Transverse colon (tissue), 4 donors: ENCODE results near the gene LRBA.

ENCODE experiments used
- CTCF ChIP-seq, 5 experiments: fragments of 200-600 bp in 3 of 5; fragments of 450-650 bp in 2 of 5; sonication (generic) in 3 of 5; IDR thresholded peaks; 1 replicate in 2 of 5; 2 replicates in 3 of 5; pipeline ENCODE4 v1.5.1; 2016 to 2017; ENCODE audit warnings: antibody characterized with exemption in 5 of 5, inconsistent platforms in 3 of 5, mild to moderate bottlenecking in 2 of 5, moderate library complexity in 1 of 5
- EP300 ChIP-seq: sonication (generic); formaldehyde crosslinking; IDR thresholded peaks from one replicate; pipeline ENCODE4 v1.6.1; 2017; ENCODE audit warnings: antibody characterized with exemption, low read depth
- POLR2A ChIP-seq: fragments of 450-650 bp; IDR thresholded peaks from one replicate; pipeline ENCODE4 v1.6.1; 2016; ENCODE audit warnings: antibody characterized with exemption, mild to moderate bottlenecking, moderate library complexity
- POLR2AphosphoS5 ChIP-seq, 3 donors: sonication (generic); formaldehyde crosslinking; IDR thresholded peaks; one replicate each; pipeline ENCODE4 v1.6.1; 2016; ENCODE audit warnings: antibody characterized with exemption in 3 of 3

DNA sequence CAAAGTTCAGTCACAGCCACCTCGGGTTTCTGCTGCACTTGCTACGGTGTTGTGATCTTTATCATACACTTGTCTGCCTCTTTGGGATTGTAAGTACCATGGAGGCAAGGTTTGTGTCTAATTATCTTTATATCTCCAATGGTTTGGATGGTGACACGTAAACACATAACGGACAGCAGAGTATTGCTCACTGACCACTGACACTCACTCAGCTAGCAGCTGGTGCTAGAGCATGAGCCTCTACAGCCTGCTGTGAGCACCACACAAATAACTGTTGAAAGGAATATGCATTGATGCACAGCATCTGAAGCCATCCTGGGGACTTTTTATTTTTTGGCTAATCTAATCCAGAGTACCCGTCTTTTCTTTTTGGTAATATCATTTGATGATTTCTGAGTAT is 780.8 kb downstream of the LRBA start:
- no peak for TF ChIP-seq CTCF (IDR thresholded peaks at IDR 0.05)
- no peak for TF ChIP-seq EP300
- TF ChIP-seq POLR2A, result no peak
- no peak for TF ChIP-seq POLR2AphosphoS5 (IDR thresholded peaks at IDR 0.05)
